ENCODE data around the gene SIRPA.

The SIRPA gene

GRCh38 chr20:1894951-1895673 is at the start of gene SIRPA:
Gene SIRPA, plus strand, starts transcription at chr20:1895407. Its CDS starts 41 bp downstream, at chr20:1895448.
- DNase-seq (ENCODE audit: low read depth), result no peak

DNA sequence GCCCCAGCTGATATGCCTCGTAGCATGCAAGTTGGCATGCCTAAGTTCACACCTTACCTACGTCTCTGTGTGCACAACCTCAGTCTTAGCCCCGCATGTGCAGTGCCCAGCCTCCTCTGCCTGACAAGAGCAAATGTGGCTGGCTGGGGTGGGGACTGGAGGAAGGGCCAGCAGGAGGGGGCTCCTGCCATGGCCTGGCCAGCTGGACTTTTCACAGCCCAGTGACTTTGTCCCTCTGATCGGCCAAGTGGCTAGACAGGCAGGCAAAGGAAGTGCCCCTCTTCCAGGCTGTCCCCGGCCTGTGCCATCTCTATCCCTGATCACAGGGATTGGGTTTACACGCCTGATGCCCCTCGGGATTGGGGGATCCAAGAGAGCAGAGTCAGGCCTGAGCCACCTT is 49.5 kb upstream of the SIRPA start:
- DNase-seq (ENCODE audit: low read depth), result no peak

DNA sequence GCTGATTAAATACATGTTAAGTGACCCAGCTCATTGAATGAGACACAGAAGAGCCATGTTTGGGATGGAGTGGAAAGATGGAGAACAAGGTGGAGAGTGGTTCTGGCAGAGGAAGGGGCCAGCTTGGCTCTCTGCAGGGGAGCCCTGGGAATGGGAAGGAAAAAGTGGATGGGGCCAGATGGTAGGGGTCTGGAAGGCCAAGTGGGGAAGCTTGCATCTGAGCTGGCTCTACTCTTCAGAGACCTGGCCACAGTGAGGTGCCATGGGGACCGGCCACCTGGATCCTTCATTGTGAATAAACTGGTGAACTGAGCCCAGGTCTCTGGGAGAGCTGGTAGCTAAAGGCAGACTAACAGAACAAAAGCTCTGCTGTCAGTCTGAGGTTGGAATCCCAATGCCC is 48.9 kb upstream of the SIRPA start:
- DNase-seq (ENCODE audit: low read depth), result no peak

DNA sequence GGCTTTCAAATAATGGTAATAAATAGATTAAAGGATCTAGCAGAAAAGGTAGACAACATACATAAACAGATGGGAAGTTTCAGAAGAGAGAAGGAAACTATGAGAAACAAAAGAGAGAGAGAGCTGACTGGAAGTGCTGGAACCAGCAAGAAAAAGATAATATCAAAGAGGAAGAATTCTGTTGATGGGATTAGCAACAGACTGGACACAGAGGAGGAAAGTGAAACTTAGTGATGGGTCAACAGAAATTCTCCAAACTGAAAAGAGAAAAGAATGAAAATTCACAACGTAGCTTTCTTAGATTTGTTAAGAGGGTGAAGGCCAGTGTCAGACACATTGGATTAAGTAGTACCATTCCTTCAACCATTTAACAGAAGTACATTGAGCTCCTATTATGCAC is 48.3 kb upstream of the SIRPA start:
- no peak for DNase-seq (ENCODE audit: low read depth)

- no peak for DNase-seq (ENCODE audit: low read depth)
Measured at GRCh38 chr20:1847780-1848179, 47.4 kb upstream of the SIRPA start.

DNA sequence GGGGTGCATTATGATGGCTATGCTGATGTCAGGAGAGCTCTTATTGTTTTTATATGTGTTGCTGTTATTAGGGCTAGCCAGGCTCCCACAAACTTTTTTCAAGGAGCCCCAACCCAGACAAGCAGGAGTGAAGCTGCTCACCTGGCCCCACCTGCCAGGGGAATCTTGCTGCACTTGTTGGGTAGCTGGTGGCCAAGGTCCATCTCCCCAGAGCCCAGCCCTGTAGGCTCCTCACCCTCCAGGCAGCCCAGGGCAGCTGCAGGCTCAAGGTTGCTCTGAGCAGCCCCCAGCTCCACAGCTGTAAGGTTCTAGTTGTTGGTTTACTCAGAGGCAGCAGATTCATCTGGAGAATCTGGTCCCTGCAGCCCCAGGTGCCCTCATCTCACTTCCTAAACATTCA is 46.8 kb upstream of the SIRPA start:
- no peak for DNase-seq (ENCODE audit: low read depth)

GRCh38 chr20:1851396-1851795 is 43.8 kb upstream of the SIRPA start:
- no peak for DNase-seq (ENCODE audit: low read depth)

DNA sequence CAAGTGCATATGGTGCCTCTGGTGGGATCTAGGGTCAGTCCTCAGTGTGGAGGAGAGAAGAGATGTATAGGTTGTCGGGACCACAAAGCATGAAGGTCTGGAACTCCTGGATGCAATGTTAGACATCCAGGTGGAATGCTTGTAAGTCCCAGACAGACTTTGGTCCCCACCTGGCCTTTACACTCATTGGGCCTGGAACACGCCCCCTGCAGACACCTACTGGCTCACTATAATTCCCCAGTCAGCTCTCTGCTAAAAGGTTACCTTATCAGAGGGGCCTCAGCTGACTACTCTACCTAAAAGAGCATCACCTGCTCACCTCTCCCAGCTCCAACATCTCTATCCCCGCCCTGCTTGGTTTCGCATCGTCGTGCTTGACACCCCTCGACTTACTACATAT is 41.7 kb upstream of the SIRPA start:
- no peak for DNase-seq (ENCODE audit: low read depth)

DNA sequence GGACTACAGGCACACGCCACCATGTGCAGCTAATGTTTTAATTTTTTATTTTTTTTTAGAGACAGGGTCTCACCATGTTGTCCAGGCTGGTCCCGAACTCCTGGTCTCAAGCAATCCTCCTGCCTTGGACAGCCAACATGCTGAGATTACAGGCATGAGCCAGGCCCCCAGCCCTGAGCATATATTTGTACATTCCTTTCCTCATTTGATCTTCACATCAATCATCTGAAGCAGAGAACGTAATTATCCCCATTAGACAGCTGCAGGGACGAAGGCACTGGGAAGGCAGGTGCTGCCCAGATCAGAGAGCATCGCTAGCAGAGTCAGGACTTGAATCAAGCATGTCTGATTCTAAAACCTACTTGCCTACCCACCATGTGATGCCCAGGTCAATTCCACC is 41.0 kb upstream of the SIRPA start:
- no peak for DNase-seq (ENCODE audit: low read depth)

GRCh38 chr20:1855109-1855508 is 40.1 kb upstream of the SIRPA start:
- no peak for DNase-seq (ENCODE audit: low read depth)

DNA sequence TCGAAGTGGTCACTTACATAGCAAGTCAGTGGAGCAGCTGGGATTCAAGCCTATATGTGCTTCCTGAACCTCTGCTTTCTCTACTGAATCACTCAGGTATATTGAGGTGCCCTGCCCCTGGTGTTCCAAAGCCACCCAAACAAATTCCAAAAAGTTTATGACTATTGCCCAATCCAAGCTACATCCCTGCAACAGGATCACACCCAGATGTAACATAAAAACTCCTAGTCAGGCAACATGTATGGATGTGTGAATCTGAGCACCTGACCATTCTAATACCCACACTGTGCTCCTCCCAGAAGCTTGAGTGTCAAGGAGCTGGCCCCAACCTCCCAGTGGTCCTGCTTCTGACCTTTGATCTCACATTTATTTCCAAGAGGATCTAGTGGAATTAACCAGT is 39.5 kb upstream of the SIRPA start:
- DNase-seq (ENCODE audit: low read depth), result no peak

GRCh38 chr20:1856424-1856823 is 38.8 kb upstream of the SIRPA start:
- DNase-seq (ENCODE audit: low read depth), result no peak

DNA sequence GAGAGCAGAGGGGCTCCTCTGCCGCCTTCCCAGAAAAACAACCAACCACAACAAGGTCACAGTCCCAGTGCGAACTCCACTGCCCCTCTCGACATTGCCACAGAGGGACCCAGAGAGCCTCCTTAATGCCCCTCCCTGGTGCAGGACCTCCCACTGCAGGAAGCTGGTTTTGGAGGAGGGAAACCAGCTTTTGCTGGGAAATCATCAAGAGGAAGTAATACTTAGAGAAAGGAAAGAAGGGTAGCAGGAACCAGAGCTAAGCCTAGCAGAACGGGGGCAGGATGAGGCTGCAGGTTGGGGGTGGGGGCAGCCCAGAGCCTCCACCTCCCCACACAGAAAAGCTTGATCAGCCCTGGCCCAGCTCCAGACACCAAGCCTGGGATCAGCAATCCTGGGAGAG is 37.7 kb upstream of the SIRPA start:
- DNase-seq (ENCODE audit: low read depth), result no peak

DNA sequence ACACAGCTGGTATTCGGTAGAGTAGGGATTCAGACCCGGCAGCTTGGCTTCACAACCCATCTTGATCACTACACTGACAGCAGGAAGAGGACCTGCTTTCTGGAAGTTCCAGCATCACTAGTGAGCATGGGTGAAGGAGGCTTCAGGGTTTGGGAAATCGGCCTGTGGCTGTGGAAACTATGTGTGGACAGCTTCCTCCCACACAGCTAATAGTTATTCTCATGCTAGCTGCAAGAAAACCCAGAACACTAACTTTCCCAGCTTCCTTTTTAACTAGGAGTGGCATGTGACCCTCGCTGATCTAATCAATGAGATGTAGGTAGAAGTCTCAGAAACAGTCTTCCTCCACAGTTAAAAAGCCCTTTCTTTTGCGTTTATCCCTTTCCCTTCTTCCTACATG is 36.3 kb upstream of the SIRPA start:
- no peak for DNase-seq (ENCODE audit: low read depth)

DNA sequence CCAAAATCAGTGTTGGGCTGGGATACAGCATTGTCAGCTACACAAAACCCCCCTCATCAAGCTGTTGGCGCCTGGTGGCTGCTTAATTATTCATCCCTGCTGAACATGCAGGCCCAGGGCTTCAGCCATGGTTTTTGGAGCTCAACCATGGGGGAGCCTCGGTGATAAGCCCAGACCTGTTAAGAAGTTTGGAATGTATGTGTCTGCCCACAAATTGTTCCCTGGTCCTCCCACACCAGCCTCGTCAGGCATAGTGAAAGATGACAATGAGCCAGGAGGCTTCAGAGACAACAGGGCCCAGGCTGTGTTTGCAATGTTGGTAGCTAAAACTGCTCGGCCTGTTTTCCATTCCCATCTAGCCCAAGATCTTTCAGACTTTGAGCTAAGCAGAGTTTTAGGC is 34.8 kb upstream of the SIRPA start:
- no peak for DNase-seq (ENCODE audit: low read depth)

GRCh38 chr20:1861347-1861976 is 33.7 kb upstream of the SIRPA start:
- DNase-seq (ENCODE audit: low read depth), result no peak

- no peak for DNase-seq (ENCODE audit: low read depth)
Measured at GRCh38 chr20:1861996-1862662, 33.1 kb upstream of the SIRPA start.

- no peak for DNase-seq (ENCODE audit: low read depth)
Measured at GRCh38 chr20:1862663-1863053, 32.5 kb upstream of the SIRPA start.

DNA sequence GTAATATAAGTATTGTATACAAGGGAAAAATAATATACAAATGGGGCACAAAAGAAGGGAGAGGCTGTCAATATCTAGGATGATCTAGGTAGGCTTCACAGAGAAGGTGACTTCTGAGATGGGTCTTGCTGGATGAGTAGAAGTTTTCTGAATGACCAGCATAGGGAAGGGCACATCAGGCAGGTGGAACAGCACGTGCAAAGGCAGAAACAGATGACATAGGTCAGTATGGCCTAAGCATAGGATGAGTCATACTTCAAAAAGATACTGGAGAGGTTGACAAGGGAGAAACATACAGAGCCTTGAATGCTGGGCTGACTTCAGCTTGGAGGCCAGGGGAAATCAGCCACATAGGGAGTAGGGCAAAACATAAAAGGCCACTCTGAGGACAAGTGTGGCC is 31.9 kb upstream of the SIRPA start:
- DNase-seq (ENCODE audit: low read depth), result no peak

GRCh38 chr20:1866834-1867233 is 28.4 kb upstream of the SIRPA start:
- DNase-seq (ENCODE audit: low read depth), result no peak

- no peak for DNase-seq (ENCODE audit: low read depth)
Measured at GRCh38 chr20:1867495-1868260, 27.5 kb upstream of the SIRPA start.

DNA sequence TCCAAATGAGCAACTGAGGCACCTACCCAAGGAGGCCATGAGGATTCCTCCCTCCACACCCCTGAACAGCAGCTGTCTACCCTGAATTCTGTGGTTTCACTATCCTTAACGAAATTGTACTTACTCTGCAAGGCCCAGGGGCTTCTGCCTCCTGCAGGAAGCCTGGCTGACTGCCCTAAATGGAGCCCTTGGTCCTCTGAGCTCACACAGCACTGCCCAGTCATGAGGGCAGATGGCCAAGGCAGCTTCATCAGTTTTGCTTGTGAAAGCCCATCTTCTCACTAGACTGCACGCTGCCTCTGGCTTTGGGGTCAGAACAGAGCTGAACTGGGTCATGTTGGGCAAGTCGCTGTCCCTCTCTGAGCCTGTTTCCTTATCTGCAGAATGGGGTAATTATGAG is 26.4 kb upstream of the SIRPA start:
- DNase-seq (ENCODE audit: low read depth), result no peak

DNA sequence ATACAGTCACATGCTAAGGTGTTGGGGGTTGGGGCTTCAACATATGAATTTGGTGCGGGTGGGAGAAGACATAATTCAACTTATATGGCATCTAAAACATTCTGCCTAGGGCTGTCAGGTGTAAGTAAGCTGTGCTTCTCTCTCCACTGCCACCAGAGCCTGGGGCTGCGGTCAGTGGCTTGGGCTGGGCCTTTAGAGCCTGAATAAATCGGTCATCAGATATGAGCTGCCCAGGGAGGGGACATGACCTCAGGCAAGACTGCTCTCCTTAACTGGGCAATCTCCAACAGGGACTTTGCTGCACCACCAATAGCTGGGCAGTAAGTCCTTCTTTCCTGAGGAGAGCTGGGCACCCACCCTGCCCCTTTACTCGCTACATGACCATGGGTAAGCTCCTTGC is 24.9 kb upstream of the SIRPA start:
- no peak for DNase-seq (ENCODE audit: low read depth)

All from activated T-helper 1 cell treated with Interleukin-2 at 50 U/mL for 16 hours (primary cell).